Fibroblast of lung (primary cell): ENCODE measurements around the gene RENBP.

ENCODE experiments used
- CTCF ChIP-seq, 2 donors: IDR thresholded peaks in 1 of 2; conservative IDR thresholded peaks in 1 of 2; 1 replicate in 1 of 2; 2 replicates in 1 of 2; pipeline ENCODE4 v1.5.1; 2011 to 2012; ENCODE audit warnings: low read length in 2 of 2, control low read depth in 1 of 2, inconsistent platforms in 1 of 2, low read depth in 1 of 2, mild to moderate bottlenecking in 1 of 2
- EZH2 ChIP-seq: IDR thresholded peaks from 2 replicates; pipeline ENCODE4 v1.5.1; 2012; ENCODE audit warnings: low read length, control low read depth, mild to moderate bottlenecking; ENCODE audit errors: missing control alignments

GRCh38 chrX:153953342-153953830 lies 8.9 kb upstream of the RENBP start:
- peak; percentile 70 to 76 for TF ChIP-seq CTCF (conservative IDR thresholded peaks at IDR 0.05 in 1 of 2, IDR thresholded peaks at IDR 0.05 in 1 of 2; ENCODE audit: low read depth in 1 of 2, low read length in 2 of 2)
- no peak for TF ChIP-seq EZH2
